ENCODE data around the gene SPESP1. TPM values are rescaled to one million over a fixed set of nuclear protein-coding genes. Genes with fewer than 3 reads are reported as not detected.

Gene SPESP1
- total RNA-seq, 4 donors from 2014 or later: 1.1 to 6.0 (median 4.6) TPM

GRCh38 chr15:68986322-68986721 is 56.0 kb downstream of the SPESP1 start:
- TF ChIP-seq CTCF (IDR thresholded peaks at IDR 0.05; ENCODE audit: low read depth): no peak

- no peak for TF ChIP-seq CTCF (IDR thresholded peaks at IDR 0.05; ENCODE audit: low read depth)
Measured at GRCh38 chr15:68987120-68987519, 56.8 kb downstream of the SPESP1 start.

- no peak for TF ChIP-seq CTCF (IDR thresholded peaks at IDR 0.05; ENCODE audit: low read depth)
Measured at GRCh38 chr15:68987676-68988075, 57.4 kb downstream of the SPESP1 start.

GRCh38 chr15:68989541-68990230 is 59.4 kb downstream of the SPESP1 start:
- TF ChIP-seq CTCF (IDR thresholded peaks at IDR 0.05; ENCODE audit: low read depth): no peak

- TF ChIP-seq CTCF (IDR thresholded peaks at IDR 0.05; ENCODE audit: low read depth): no peak
Measured at GRCh38 chr15:68990231-68990991, 60.1 kb downstream of the SPESP1 start.

- TF ChIP-seq CTCF (IDR thresholded peaks at IDR 0.05; ENCODE audit: low read depth): no peak
Measured at GRCh38 chr15:68990992-68991500, 60.7 kb downstream of the SPESP1 start.

GRCh38 chr15:68991723-68992122 is 61.4 kb downstream of the SPESP1 start:
- TF ChIP-seq CTCF (IDR thresholded peaks at IDR 0.05; ENCODE audit: low read depth): no peak

All from subcutaneous adipose tissue (tissue), 4 donors.